ENCODE data around the gene PPP6R3. TPM values are rescaled to one million over a fixed set of nuclear protein-coding genes. Genes with fewer than 3 reads are reported as not detected.

Gene PPP6R3
- total RNA-seq, 1 experiment from 2014 or later = 171 TPM

DNA sequence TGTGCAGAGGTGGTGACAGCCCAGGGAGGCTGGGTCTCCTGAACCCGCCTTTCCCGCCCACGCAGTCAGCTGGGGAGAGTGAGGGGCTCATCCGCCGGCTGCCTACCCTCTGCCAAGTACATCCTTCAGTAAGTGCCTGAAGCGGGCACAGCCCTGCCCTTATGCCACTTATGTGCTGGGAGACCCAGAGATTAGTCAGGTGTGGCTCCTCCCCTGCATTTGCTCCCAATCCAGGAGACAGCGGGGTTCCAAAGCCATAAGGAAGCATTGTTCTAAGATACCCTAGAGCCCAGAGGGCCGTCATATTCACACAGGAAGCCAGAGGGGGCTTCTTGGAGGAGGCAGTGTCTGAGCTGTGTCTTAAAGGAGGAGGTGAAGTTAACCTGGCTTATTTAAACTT, 5.8 kb upstream of the PPP6R3 start:
- no peaks in the 10 kb centered on the region for H3K9me3 ChIP-seq (ENCODE audit: low read length)
- H3K79me2 ChIP-seq (ENCODE audit: low read length) = no peaks in the 10 kb centered on the region
- H4K20me1 ChIP-seq (ENCODE audit: low read length) = no peaks in the 10 kb centered on the region
- no peak overlapping the region for H3K27ac ChIP-seq (ENCODE audit: low read length)
- no peaks in the 10 kb centered on the region for H3K4me1 ChIP-seq (ENCODE audit: insufficient read depth, low read length)
- TF ChIP-seq, protein P1, sequence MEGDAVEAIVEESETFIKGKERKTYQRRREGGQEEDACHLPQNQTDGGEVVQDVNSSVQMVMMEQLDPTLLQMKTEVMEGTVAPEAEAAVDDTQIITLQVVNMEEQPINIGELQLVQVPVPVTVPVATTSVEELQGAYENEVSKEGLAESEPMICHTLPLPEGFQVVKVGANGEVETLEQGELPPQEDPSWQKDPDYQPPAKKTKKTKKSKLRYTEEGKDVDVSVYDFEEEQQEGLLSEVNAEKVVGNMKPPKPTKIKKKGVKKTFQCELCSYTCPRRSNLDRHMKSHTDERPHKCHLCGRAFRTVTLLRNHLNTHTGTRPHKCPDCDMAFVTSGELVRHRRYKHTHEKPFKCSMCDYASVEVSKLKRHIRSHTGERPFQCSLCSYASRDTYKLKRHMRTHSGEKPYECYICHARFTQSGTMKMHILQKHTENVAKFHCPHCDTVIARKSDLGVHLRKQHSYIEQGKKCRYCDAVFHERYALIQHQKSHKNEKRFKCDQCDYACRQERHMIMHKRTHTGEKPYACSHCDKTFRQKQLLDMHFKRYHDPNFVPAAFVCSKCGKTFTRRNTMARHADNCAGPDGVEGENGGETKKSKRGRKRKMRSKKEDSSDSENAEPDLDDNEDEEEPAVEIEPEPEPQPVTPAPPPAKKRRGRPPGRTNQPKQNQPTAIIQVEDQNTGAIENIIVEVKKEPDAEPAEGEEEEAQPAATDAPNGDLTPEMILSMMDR (conservative IDR thresholded peaks at IDR 0.05; ENCODE audit: low read depth, low read length) = no peak
- no peak for TF ChIP-seq EZH2 (IDR thresholded peaks at IDR 0.05; ENCODE audit: low read length, unreplicated experiment)
- ATAC-seq = peak; percentile 14; the same call in 1 of the 2 replicates
- no peak overlapping the region for H3K4me3 ChIP-seq (ENCODE audit: low read length)
- H2AFZ ChIP-seq (ENCODE audit: low read length) = no peak overlapping the region
- intact Hi-C loops (cut with micrococcal nuclease) = no loop called here
- no peaks in the 10 kb centered on the region for H3K27me3 ChIP-seq (ENCODE audit: low read length)
- no peaks in the 10 kb centered on the region for H3K36me3 ChIP-seq (ENCODE audit: low read depth, low read length)
- no TSS peak for BruUV-seq (replicated peaks)
- H3F3A ChIP-seq (ENCODE audit: low read length, unreplicated experiment) = no peaks in the 10 kb centered on the region
- ChIA-PET CTCF (no interaction called here), POLR2A (ENCODE audit: unreplicated experiment) (no interaction called here)
- no peak overlapping the region for H3K9ac ChIP-seq (ENCODE audit: low read length)
- no peak overlapping the region for H3K4me2 ChIP-seq (ENCODE audit: low read length)
- no peak for DNase-seq
- H3K9me2 ChIP-seq (replicated peaks; ENCODE audit: low read length) = no peaks in the 10 kb centered on the region

- no peak for DNase-seq
- Histone ChIP-seq H4K20me1 (ENCODE audit: low read length) (no peaks in the 10 kb centered on the region), H3F3A (ENCODE audit: low read length, unreplicated experiment) (no peaks in the 10 kb centered on the region), H3K27me3 (ENCODE audit: low read length) (no peaks in the 10 kb centered on the region), H3K36me3 (ENCODE audit: low read depth, low read length) (no peaks in the 10 kb centered on the region), H3K4me2 (ENCODE audit: low read length) (no peak overlapping the region), H3K4me1 (ENCODE audit: insufficient read depth, low read length) (no peaks in the 10 kb centered on the region), H3K9me2 (replicated peaks; ENCODE audit: low read length) (no peaks in the 10 kb centered on the region), H3K9ac (ENCODE audit: low read length) (no peak overlapping the region), H3K9me3 (ENCODE audit: low read length) (no peaks in the 10 kb centered on the region), H3K4me3 (ENCODE audit: low read length) (no peak overlapping the region), H2AFZ (ENCODE audit: low read length) (no peak overlapping the region), H3K27ac (ENCODE audit: low read length) (no peak overlapping the region), H3K79me2 (ENCODE audit: low read length) (no peaks in the 10 kb centered on the region)
- ChIA-PET POLR2A (ENCODE audit: unreplicated experiment) (no interaction called here), CTCF (no interaction called here)
- no peak for ATAC-seq
- intact Hi-C loops (cut with micrococcal nuclease) = no loop called here
- TF ChIP-seq, protein P1 (conservative IDR thresholded peaks at IDR 0.05; ENCODE audit: low read depth, low read length) = no peak
- no peak for TF ChIP-seq EZH2 (IDR thresholded peaks at IDR 0.05; ENCODE audit: low read length, unreplicated experiment)
- BruUV-seq (replicated peaks) = no TSS peak
These were observed 5.1 kb upstream of the PPP6R3 start for GRCh38 chr11:68455485-68455884.

GRCh38 chr11:68457216-68457897, 3.2 kb upstream of the PPP6R3 start:
- no peaks in the 10 kb centered on the region for H3K4me1 ChIP-seq (ENCODE audit: insufficient read depth, low read length)
- H3K9me2 ChIP-seq (replicated peaks; ENCODE audit: low read length) = no peaks in the 10 kb centered on the region
- DNase-seq (no peak), ATAC-seq (no peak)
- H3K27ac ChIP-seq (ENCODE audit: low read length) = no peak overlapping the region
- no peaks in the 10 kb centered on the region for H3F3A ChIP-seq (ENCODE audit: low read length, unreplicated experiment)
- no peak overlapping the region for H3K4me2 ChIP-seq (ENCODE audit: low read length)
- no TSS peak for BruUV-seq (replicated peaks)
- no peak for TF ChIP-seq EZH2 (IDR thresholded peaks at IDR 0.05; ENCODE audit: low read length, unreplicated experiment)
- TF ChIP-seq, protein P1 (conservative IDR thresholded peaks at IDR 0.05; ENCODE audit: low read depth, low read length) = no peak
- no peak for TF ChIP-seq EZH2phosphoT487 (IDR thresholded peaks at IDR 0.05; ENCODE audit: borderline replicate concordance, low read length)
- H3K79me2 ChIP-seq (ENCODE audit: low read length) = peaks cover 17% of the 10 kb centered on the region
- ChIA-PET POLR2A (ENCODE audit: unreplicated experiment) (no interaction called here), CTCF (interaction anchor here (0.6 kb wide), 1 partner anchor 106 kb away, joined by 4 read pairs; no protein-coding TSS in a partner anchor)
- H3K9me3 ChIP-seq (ENCODE audit: low read length) = no peaks in the 10 kb centered on the region
- H3K36me3 ChIP-seq (ENCODE audit: low read depth, low read length) = no peaks in the 10 kb centered on the region
- no peak overlapping the region for H2AFZ ChIP-seq (ENCODE audit: low read length)
- no peaks in the 10 kb centered on the region for H3K27me3 ChIP-seq (ENCODE audit: low read length)
- H3K4me3 ChIP-seq (ENCODE audit: low read length) = no peak overlapping the region
- no peak overlapping the region for H3K9ac ChIP-seq (ENCODE audit: low read length)
- peaks cover 10% of the 10 kb centered on the region for H4K20me1 ChIP-seq (ENCODE audit: low read length)
- intact Hi-C loops (cut with micrococcal nuclease) = no loop called here

All from PC-3 (cell line).